ENCODE data around the gene OTUD5. TPM values are rescaled to one million over a fixed set of nuclear protein-coding genes. Genes with fewer than 3 reads are reported as not detected.
A peak's percentile ranks its signal among the peaks of the same experiment; 100 is the strongest.

OTUD5 gene
- total and polyA plus RNA-seq, 2 of the 13 experiments (the other 11 are each of a cell fraction or from before 2014, with no cell fraction given): 18.4 to 42.2 TPM

DNA sequence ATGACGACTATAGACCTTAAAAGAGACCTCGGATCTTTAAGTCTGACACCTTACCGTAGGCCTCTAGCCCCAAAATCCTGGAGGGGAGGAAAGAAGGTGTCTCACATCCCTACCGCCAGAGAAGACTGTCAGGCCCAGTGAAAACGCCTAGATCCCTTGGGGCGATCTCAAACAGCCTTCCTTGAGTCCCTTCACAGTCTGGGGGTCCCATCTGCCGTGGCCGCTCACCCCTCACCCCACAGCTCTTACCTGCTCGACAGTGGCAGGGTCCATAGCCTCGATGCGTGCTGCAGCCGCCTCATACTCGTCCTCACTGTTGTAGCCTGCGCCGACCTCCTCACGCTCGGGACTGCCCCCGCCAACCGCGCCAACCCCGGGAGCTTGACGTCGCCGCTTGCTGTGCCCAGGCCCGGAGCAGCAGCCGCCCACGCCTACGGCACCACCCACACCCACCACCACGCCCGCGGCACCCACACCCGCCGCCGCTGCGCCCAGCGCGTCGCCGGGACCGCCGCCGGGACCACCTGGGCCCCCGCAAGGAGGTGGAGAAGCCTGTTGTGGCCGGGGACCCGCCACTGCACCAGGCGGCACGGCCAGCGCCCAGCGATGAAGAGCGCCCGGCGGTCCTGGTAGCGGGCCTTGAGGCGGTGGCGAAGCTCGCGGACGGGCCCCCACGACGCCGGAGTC, 536 bp downstream of the OTUD5 start:
- POLR2A ChIA-PET: interaction anchor here (0.7 to 2.4 kb wide), 3 partner anchors 11 to 220 kb away, joined by 3 to 8 read pairs (median 5); partner anchors contain the start of gene TFE3
- TF ChIP-seq, protein P1, sequence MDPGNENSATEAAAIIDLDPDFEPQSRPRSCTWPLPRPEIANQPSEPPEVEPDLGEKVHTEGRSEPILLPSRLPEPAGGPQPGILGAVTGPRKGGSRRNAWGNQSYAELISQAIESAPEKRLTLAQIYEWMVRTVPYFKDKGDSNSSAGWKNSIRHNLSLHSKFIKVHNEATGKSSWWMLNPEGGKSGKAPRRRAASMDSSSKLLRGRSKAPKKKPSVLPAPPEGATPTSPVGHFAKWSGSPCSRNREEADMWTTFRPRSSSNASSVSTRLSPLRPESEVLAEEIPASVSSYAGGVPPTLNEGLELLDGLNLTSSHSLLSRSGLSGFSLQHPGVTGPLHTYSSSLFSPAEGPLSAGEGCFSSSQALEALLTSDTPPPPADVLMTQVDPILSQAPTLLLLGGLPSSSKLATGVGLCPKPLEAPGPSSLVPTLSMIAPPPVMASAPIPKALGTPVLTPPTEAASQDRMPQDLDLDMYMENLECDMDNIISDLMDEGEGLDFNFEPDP (CRISPR knock-in tag; conservative IDR thresholded peaks at IDR 0.05): 0 out of 2 replicates have a peak, but pooled peaks have one; percentile 18
- TF ChIP-seq SRY (CRISPR knock-in tag; IDR thresholded peaks at IDR 0.05) (no peak), NFKB2 (CRISPR knock-in tag; IDR thresholded peaks at IDR 0.05; ENCODE audit: borderline replicate concordance) (no peak), ZNF382 (CRISPR knock-in tag; IDR thresholded peaks at IDR 0.05; ENCODE audit: borderline replicate concordance) (no peak), TMF1 (CRISPR knock-in tag; IDR thresholded peaks at IDR 0.05; ENCODE audit: low read depth) (no peak), REPIN1 (CRISPR knock-in tag; IDR thresholded peaks at IDR 0.05; ENCODE audit: borderline replicate concordance, low read depth) (no peak), HDAC2 (CRISPR knock-in tag; IDR thresholded peaks at IDR 0.05) (no peak)
- TF ChIP-seq, protein P2, sequence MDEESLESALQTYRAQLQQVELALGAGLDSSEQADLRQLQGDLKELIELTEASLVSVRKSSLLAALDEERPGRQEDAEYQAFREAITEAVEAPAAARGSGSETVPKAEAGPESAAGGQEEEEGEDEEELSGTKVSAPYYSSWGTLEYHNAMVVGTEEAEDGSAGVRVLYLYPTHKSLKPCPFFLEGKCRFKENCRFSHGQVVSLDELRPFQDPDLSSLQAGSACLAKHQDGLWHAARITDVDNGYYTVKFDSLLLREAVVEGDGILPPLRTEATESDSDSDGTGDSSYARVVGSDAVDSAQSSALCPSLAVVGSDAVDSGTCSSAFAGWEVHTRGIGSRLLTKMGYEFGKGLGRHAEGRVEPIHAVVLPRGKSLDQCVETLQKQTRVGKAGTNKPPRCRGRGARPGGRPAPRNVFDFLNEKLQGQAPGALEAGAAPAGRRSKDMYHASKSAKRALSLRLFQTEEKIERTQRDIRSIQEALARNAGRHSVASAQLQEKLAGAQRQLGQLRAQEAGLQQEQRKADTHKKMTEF (CRISPR knock-in tag; IDR thresholded peaks at IDR 0.05): no peak
- TF ChIP-seq, protein P3, sequence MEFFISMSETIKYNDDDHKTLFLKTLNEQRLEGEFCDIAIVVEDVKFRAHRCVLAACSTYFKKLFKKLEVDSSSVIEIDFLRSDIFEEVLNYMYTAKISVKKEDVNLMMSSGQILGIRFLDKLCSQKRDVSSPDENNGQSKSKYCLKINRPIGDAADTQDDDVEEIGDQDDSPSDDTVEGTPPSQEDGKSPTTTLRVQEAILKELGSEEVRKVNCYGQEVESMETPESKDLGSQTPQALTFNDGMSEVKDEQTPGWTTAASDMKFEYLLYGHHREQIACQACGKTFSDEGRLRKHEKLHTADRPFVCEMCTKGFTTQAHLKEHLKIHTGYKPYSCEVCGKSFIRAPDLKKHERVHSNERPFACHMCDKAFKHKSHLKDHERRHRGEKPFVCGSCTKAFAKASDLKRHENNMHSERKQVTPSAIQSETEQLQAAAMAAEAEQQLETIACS (CRISPR knock-in tag; IDR thresholded peaks at IDR 0.05): no peak
- TF ChIP-seq, protein P4, sequence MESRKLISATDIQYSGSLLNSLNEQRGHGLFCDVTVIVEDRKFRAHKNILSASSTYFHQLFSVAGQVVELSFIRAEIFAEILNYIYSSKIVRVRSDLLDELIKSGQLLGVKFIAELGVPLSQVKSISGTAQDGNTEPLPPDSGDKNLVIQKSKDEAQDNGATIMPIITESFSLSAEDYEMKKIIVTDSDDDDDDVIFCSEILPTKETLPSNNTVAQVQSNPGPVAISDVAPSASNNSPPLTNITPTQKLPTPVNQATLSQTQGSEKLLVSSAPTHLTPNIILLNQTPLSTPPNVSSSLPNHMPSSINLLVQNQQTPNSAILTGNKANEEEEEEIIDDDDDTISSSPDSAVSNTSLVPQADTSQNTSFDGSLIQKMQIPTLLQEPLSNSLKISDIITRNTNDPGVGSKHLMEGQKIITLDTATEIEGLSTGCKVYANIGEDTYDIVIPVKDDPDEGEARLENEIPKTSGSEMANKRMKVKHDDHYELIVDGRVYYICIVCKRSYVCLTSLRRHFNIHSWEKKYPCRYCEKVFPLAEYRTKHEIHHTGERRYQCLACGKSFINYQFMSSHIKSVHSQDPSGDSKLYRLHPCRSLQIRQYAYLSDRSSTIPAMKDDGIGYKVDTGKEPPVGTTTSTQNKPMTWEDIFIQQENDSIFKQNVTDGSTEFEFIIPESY (CRISPR knock-in tag; IDR thresholded peaks at IDR 0.05): no peak
- TF ChIP-seq, protein P5, sequence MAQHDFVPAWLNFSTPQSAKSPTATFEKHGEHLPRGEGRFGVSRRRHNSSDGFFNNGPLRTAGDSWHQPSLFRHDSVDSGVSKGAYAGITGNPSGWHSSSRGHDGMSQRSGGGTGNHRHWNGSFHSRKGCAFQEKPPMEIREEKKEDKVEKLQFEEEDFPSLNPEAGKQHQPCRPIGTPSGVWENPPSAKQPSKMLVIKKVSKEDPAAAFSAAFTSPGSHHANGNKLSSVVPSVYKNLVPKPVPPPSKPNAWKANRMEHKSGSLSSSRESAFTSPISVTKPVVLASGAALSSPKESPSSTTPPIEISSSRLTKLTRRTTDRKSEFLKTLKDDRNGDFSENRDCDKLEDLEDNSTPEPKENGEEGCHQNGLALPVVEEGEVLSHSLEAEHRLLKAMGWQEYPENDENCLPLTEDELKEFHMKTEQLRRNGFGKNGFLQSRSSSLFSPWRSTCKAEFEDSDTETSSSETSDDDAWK (CRISPR knock-in tag; IDR thresholded peaks at IDR 0.05): no peak
- TF ChIP-seq, protein P6, sequence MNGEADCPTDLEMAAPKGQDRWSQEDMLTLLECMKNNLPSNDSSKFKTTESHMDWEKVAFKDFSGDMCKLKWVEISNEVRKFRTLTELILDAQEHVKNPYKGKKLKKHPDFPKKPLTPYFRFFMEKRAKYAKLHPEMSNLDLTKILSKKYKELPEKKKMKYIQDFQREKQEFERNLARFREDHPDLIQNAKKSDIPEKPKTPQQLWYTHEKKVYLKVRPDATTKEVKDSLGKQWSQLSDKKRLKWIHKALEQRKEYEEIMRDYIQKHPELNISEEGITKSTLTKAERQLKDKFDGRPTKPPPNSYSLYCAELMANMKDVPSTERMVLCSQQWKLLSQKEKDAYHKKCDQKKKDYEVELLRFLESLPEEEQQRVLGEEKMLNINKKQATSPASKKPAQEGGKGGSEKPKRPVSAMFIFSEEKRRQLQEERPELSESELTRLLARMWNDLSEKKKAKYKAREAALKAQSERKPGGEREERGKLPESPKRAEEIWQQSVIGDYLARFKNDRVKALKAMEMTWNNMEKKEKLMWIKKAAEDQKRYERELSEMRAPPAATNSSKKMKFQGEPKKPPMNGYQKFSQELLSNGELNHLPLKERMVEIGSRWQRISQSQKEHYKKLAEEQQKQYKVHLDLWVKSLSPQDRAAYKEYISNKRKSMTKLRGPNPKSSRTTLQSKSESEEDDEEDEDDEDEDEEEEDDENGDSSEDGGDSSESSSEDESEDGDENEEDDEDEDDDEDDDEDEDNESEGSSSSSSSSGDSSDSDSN (CRISPR knock-in tag; IDR thresholded peaks at IDR 0.05): peak; percentile 22; the same call in 1 of the 2 replicates

More for the DNA sequence above, 536 bp downstream of the OTUD5 start:
- H3K4me1 ChIP-seq (ENCODE audit: insufficient read depth, low read length): peaks cover 67% of the 10 kb centered on the region
- no TSS peak for BruUV-seq (replicated peaks)
- in situ Hi-C loops (cut with HindIII; ENCODE audit: extremely low pct_ligation_motif_present, low pct_unique_long_range_greater_than_20kb) (no loop called here), intact Hi-C loops (cut with micrococcal nuclease; ENCODE audit: unreplicated experiment) (loop anchor here (5.0 kb wide), 1 partner anchor 85 kb away; the partner anchor contains the start of gene TFE3)
- DNase-seq (ENCODE audit: low spot score) (no peak), FAIRE-seq (no peak), ATAC-seq (no peak)
- peak overlapping the region; percentile 65 for H3K27ac ChIP-seq (ENCODE audit: extremely low read length, insufficient read depth, low read length)
- H3K4me2 ChIP-seq (ENCODE audit: low read depth, low read length): peak overlapping the region; percentile 83
- no peaks in the 10 kb centered on the region for H3K27me3 ChIP-seq (ENCODE audit: control insufficient read depth in 1 of 2, insufficient read depth in 2 of 2, low read length in 2 of 2)
- H3K9ac ChIP-seq (ENCODE audit: insufficient read depth, low read depth, low read length): peak overlapping the region; percentile 82
- CTCF ChIA-PET (ENCODE audit: low intra/inter-chr PET ratio, low total read pairs): no interaction called here
- H3K4me3 ChIP-seq (replicated peaks in 1 of 3; ENCODE audit: insufficient read depth in 1 of 3, low read depth in 2 of 3, low read length in 3 of 3): peak overlapping the region; percentile 55 to 81 (median 76)
- H4K20me1 ChIP-seq (ENCODE audit: insufficient read depth, low read length): no peaks in the 10 kb centered on the region
- no peak overlapping the region for H2AFZ ChIP-seq (ENCODE audit: low read length)
- H3K9me3 ChIP-seq (ENCODE audit: low read length): no peaks in the 10 kb centered on the region
- WGBS (ENCODE audit: low lambda C conversion rate): no CpG with 5 or more reads among the region's 61 CpGs
- H3K36me3 ChIP-seq (replicated peaks in 1 of 2; ENCODE audit: control insufficient read depth in 1 of 2, insufficient read depth in 2 of 2, low read length in 2 of 2): peaks cover 0 to 8% of the 10 kb centered on the region in 2 experiments; a peak in 2 of 5 replicates
- peaks cover 50% of the 10 kb centered on the region for H3K79me2 ChIP-seq (ENCODE audit: insufficient read depth, low read length)
